Adrenal gland (tissue), 12 donors: ENCODE results near the gene IL6R. TPM values are rescaled to one million over a fixed set of nuclear protein-coding genes. Genes with fewer than 3 reads are reported as not detected.

Experiments
- DNase-seq, 7 donors: peaks; one replicate each; pipeline ENCODE4 v3.0.0-alpha.2; 2019 to 2020
- H3K27ac ChIP-seq, 5 donors: fragments of 200-600 bp; sonication (generic) in 4 of 5; 1 replicate in 3 of 5; 2 replicates in 2 of 5; pipeline versions ENCODE4 v1.5.1 to v1.8.0; 2016 to 2020; ENCODE audit warnings: mild to moderate bottlenecking in 1 of 5
- H3K27me3 ChIP-seq: fragments of 200-600 bp; 2 replicates; pipeline ENCODE4 v1.8.0; 2021
- H3K36me3 ChIP-seq, 2 donors: fragments of 200-600 bp; replicated peaks in 1 of 2; 1 replicate in 1 of 2; 2 replicates in 1 of 2; pipeline versions ENCODE4 v1.5.1 to v1.8.0; 2018 to 2022
- H3K4me1 ChIP-seq, 2 donors: fragments of 200-600 bp; replicated peaks in 1 of 2; 1 replicate in 1 of 2; 2 replicates in 1 of 2; pipeline versions ENCODE4 v1.5.1 to v1.8.0; 2018 to 2021
- H3K4me3 ChIP-seq, 4 donors: fragments of 200-600 bp; sonication (generic) in 3 of 4; one replicate each; pipeline ENCODE4 v1.5.1; 2016 to 2018
- H3K9me3 ChIP-seq, 3 donors: fragments of 200-600 bp; sonication (generic) in 1 of 3; replicated peaks in 1 of 3; 1 replicate in 2 of 3; 2 replicates in 1 of 3; pipeline versions ENCODE4 v1.5.1 to v1.8.0; 2016 to 2021
- CTCF ChIP-seq, 6 experiments: fragments of 450-650 bp in 4 of 6; fragments of 200-600 bp in 2 of 6; sonication (generic) in 1 of 6; IDR thresholded peaks; 1 replicate in 5 of 6; 2 replicates in 1 of 6; pipeline versions ENCODE4 v1.5.1 to v1.8.0; 2016 to 2021; ENCODE audit warnings: antibody characterized with exemption in 6 of 6, mild to moderate bottlenecking in 2 of 6, moderate library complexity in 1 of 6
- POLR2A ChIP-seq, 2 donors: fragments of 450-650 bp; IDR thresholded peaks; one replicate each; pipeline ENCODE4 v1.6.1; 2017; ENCODE audit warnings: antibody characterized with exemption in 2 of 2, mild to moderate bottlenecking in 2 of 2, moderate library complexity in 1 of 2
- WGBS, 4 donors: extraction: QIAGEN DNeasy Blood & Tissue Kit in 2 of 4; methylation state at CpG; one replicate each; pipeline versions ENCODE4 v1.1.5 to v1.1.7; 2013 to 2017; 5-methylcytosine and 5-hydroxymethylcytosine counted together
- intact Hi-C, 2 donors: fragments of 100-400 bp; cut with DNase I; formaldehyde crosslinking; loops; one replicate each; pipeline versions ENCODE4 v1.14.1 to v1.15.0; 2022 to 2023
- polyA plus RNA-seq, 3 donors: library from polyadenylated mRNA; stranded (reverse); fragments of 200-250 nt in 2 of 3; fragments of 350-450 nt in 1 of 3; fragmentation: Illumina TruSeq in 1 of 3; extraction: RNeasy Lipid Tissue Mini Kit (QIAGEN cat#74804) in 1 of 3; gene quantifications; one replicate each; pipeline ENCODE4 v1.2.3, GENCODE V29; 2013 to 2014
- total RNA-seq, 9 donors: library from RNA; depleted of rRNA in 4 of 9; stranded (reverse); fragments of >200 nt in 4 of 9; fragments of 120-200 nt in 1 of 9; fragmentation: NEBNext Ultra II Directional in 1 of 9; extraction: Animal tissue kit (Norgen Biotek cat#: 25700) in 1 of 9; gene quantifications; one replicate each; pipeline versions ENCODE4 v1.1.0 to v1.2.4, GENCODE V29; 2013 to 2023
- donor health status: healthy with polysubstance abuse.
- donor health status: Bipolar disorder and iron deficiency.
- donor health status: DM: yes; HTN: yes; CAD: no.
- donor health status: DM: no; HTN: no; CAD: no.
- donor health status: DM: no; HTN: no; CAD: no.
- donor health status: DM: yes; HTN: yes; CAD: no.

Gene IL6R
- total and polyA plus RNA-seq, 12 donors, result 4.4 to 43.0 (median 13.6) TPM

- H3K4me3 ChIP-seq, result no peak overlapping the region
- peak overlapping the region in 1 of 5 donors; percentile 1 for H3K27ac ChIP-seq
- no peak for DNase-seq
- peaks cover 0 to 20% of the 10 kb centered on the region in 2 donors for H3K4me1 ChIP-seq
- TF ChIP-seq POLR2A (IDR thresholded peaks at IDR 0.05) (no peak), CTCF (IDR thresholded peaks at IDR 0.05) (no peak)
- intact Hi-C loops, result no loop called here
- no peaks in the 10 kb centered on the region for H3K27me3 ChIP-seq
- WGBS, 4 donors, result 85 to 91% (median 87%) methylated on average over 9 of the region's 9 CpGs
- H3K9me3 ChIP-seq, result no peaks in the 10 kb centered on the region
- H3K36me3 ChIP-seq, result peaks cover 0 to 13% of the 10 kb centered on the region in 2 donors
Measured at GRCh38 chr1:154436433-154436832, 31.3 kb downstream of the IL6R start.

- TF ChIP-seq CTCF (IDR thresholded peaks at IDR 0.05) (no peak), POLR2A (IDR thresholded peaks at IDR 0.05) (no peak)
- no peak overlapping the region for H3K4me3 ChIP-seq
- intact Hi-C loops, result no loop called here
- H3K36me3 ChIP-seq, result peaks cover 0 to 18% of the 10 kb centered on the region in 2 donors
- no peak overlapping the region for H3K27ac ChIP-seq
- WGBS, 4 donors, result 74 to 91% (median 89%) methylated on average over 6 of the region's 6 CpGs
- H3K4me1 ChIP-seq, result peaks cover 0 to 11% of the 10 kb centered on the region in 2 donors
- no peak for DNase-seq
- H3K27me3 ChIP-seq, result no peaks in the 10 kb centered on the region
- no peaks in the 10 kb centered on the region for H3K9me3 ChIP-seq
Measured at GRCh38 chr1:154440036-154440804, 35.1 kb downstream of the IL6R start.

- H3K27ac ChIP-seq, result no peak overlapping the region
- no peaks in the 10 kb centered on the region for H3K27me3 ChIP-seq
- no peak for TF ChIP-seq CTCF (IDR thresholded peaks at IDR 0.05)
- no peak for TF ChIP-seq POLR2A (IDR thresholded peaks at IDR 0.05)
- H3K9me3 ChIP-seq, result no peaks in the 10 kb centered on the region
- intact Hi-C loops, result no loop called here
- DNase-seq, result no peak
- peaks cover 0 to 11% of the 10 kb centered on the region in 2 donors for H3K4me1 ChIP-seq
- no peak overlapping the region for H3K4me3 ChIP-seq
- WGBS, 4 donors, result 81 to 92% (median 86%) methylated on average over 8 of the region's 8 CpGs
- H3K36me3 ChIP-seq, result peaks cover 0 to 8% of the 10 kb centered on the region in 2 donors
Measured at GRCh38 chr1:154441241-154441888, 36.2 kb downstream of the IL6R start.

- no peak for TF ChIP-seq POLR2A (IDR thresholded peaks at IDR 0.05)
- TF ChIP-seq CTCF (IDR thresholded peaks at IDR 0.05), result peak in 5 of 6 experiments; percentile 12 to 28 (median 20)
- intact Hi-C loops, result no loop called here
- Histone ChIP-seq H3K9me3 (no peaks in the 10 kb centered on the region), H3K4me1 (peaks cover 0 to 11% of the 10 kb centered on the region in 2 donors), H3K4me3 (no peak overlapping the region), H3K27ac (no peak overlapping the region), H3K27me3 (no peaks in the 10 kb centered on the region), H3K36me3 (peaks cover 0 to 7% of the 10 kb centered on the region in 2 donors)
- DNase-seq, result no peak
- 82 to 92% (median 84%) methylated on average over 13 of the region's 13 CpGs for WGBS, 4 donors
Measured at GRCh38 chr1:154442006-154442740, 37.0 kb downstream of the IL6R start.
